Right lobe of liver (tissue), 6 donors: ENCODE measurements around the gene CHI3L2. TPM values are rescaled to one million over a fixed set of nuclear protein-coding genes. Genes with fewer than 3 reads are reported as not detected.

Experiments
- ATAC-seq, 4 donors: fragments of 200-7000 bp; cut with Tn5 transposase; one replicate each; pipeline ENCODE4 v1.9.1; 2020; ENCODE audit warnings: mild to moderate bottlenecking in 4 of 4, moderate library complexity in 4 of 4
- DNase-seq, 3 donors: peaks; one replicate each; pipeline ENCODE4 v3.0.0-alpha.2; 2020
- H3K27ac ChIP-seq, 3 donors: fragments of 200-600 bp; one replicate each; pipeline ENCODE4 v1.8.0; 2022
- H3K27me3 ChIP-seq, 2 donors: fragments of 200-600 bp; one replicate each; pipeline ENCODE4 v1.8.0; 2022
- H3K36me3 ChIP-seq, 4 donors: fragments of 200-600 bp; sonication (generic) in 1 of 4; one replicate each; pipeline versions ENCODE4 v1.5.1 to v1.8.0; 2017 to 2022; ENCODE audit warnings: control low read depth in 1 of 4
- H3K4me1 ChIP-seq, 4 donors: fragments of 200-600 bp; sonication (generic) in 1 of 4; one replicate each; pipeline versions ENCODE4 v1.5.1 to v1.8.0; 2017 to 2022; ENCODE audit warnings: control low read depth in 1 of 4
- H3K4me3 ChIP-seq, 3 donors: fragments of 200-600 bp; one replicate each; pipeline ENCODE4 v1.8.0; 2022
- H3K9me3 ChIP-seq, 4 donors: fragments of 200-600 bp; sonication (generic) in 1 of 4; one replicate each; pipeline versions ENCODE4 v1.5.1 to v1.8.0; 2017 to 2022; ENCODE audit warnings: control low read depth in 1 of 4
- CTCF ChIP-seq, 4 donors: fragments of 200-600 bp in 3 of 4; fragments of 450-650 bp in 1 of 4; IDR thresholded peaks; one replicate each; pipeline versions ENCODE4 v1.5.1 to v1.8.0; 2016 to 2022; ENCODE audit warnings: antibody characterized with exemption in 4 of 4, mild to moderate bottlenecking in 2 of 4
- POLR2A ChIP-seq: fragments of 450-650 bp; IDR thresholded peaks from one replicate; pipeline ENCODE4 v1.6.1; 2017; ENCODE audit warnings: antibody characterized with exemption, mild to moderate bottlenecking
- WGBS: methylation state at CpG from one replicate; pipeline ENCODE4 v1.1.6; 2018; ENCODE audit warnings: low coverage, low lambda C conversion rate; ENCODE audit not compliant: insufficient coverage; ENCODE audit errors: missing lambda C conversion rate; 5-methylcytosine and 5-hydroxymethylcytosine counted together
- intact Hi-C, 2 donors: fragments of 100-400 bp; cut with DNase I; formaldehyde crosslinking; loops; one replicate each; pipeline versions ENCODE4 v1.11.2 to v1.14.1; 2022
- total RNA-seq, 6 experiments: library from RNA; depleted of rRNA in 2 of 6; stranded (reverse); fragments of >200 nt in 2 of 6; fragmentation: NEBNext Ultra II Directional in 3 of 6; extraction: Animal tissue kit (Norgen Biotek cat#: 25700) in 3 of 6; gene quantifications; one replicate each; pipeline versions ENCODE4 v1.1.0 to v1.2.4, GENCODE V29; 2016 to 2023
- donor health status: DM: no; HTN: yes; CAD: no.
- donor health status: DM: no; HTN: no; CAD: no.
- donor health status: DM: no; HTN: no; CAD: no.
- donor health status: DM: no; HTN: yes; CAD: no.
- donor health status: DM: no; HTN: yes; CAD: no.

Gene CHI3L2
- total RNA-seq, 6 experiments from 2014 or later: 0.15 to 0.58 (median 0.26) TPM; not detected in 1

- TF ChIP-seq CTCF (IDR thresholded peaks at IDR 0.05): no peak
- no peak for TF ChIP-seq POLR2A
- H3K27me3 ChIP-seq: no peaks in the 10 kb centered on the region
- no peaks in the 10 kb centered on the region for H3K36me3 ChIP-seq
- H3K27ac ChIP-seq: no peak overlapping the region
- H3K4me3 ChIP-seq: no peak overlapping the region
- WGBS: 88% methylated on average over 3 of the region's 3 CpGs
- ATAC-seq (no peak), DNase-seq (no peak)
- no peaks in the 10 kb centered on the region for H3K9me3 ChIP-seq
- H3K4me1 ChIP-seq: no peaks in the 10 kb centered on the region
- intact Hi-C loops: loop anchor here in 1 of 2 donors (10.0 kb wide), 1 partner anchor 197 kb away; no protein-coding TSS in a partner anchor
Observed at GRCh38 chr1:111232134-111232533, 4.6 kb downstream of the CHI3L2 start.

GRCh38 chr1:111234258-111234657, 6.7 kb downstream of the CHI3L2 start:
- ATAC-seq: no peak
- no peaks in the 10 kb centered on the region for H3K27me3 ChIP-seq
- H3K9me3 ChIP-seq: no peaks in the 10 kb centered on the region
- H3K4me1 ChIP-seq: no peaks in the 10 kb centered on the region
- no peaks in the 10 kb centered on the region for H3K36me3 ChIP-seq
- WGBS: 71% methylated on average over 4 of the region's 4 CpGs
- intact Hi-C loops: loop anchor here in 1 of 2 donors (10.0 kb wide), 1 partner anchor 199 kb away; no protein-coding TSS in a partner anchor
- TF ChIP-seq POLR2A (no peak), CTCF (IDR thresholded peaks at IDR 0.05) (no peak)
- no peak for DNase-seq
- H3K4me3 ChIP-seq: no peak overlapping the region
- no peak overlapping the region for H3K27ac ChIP-seq

GRCh38 chr1:111234866-111235265, 7.4 kb downstream of the CHI3L2 start:
- no peak for DNase-seq
- Histone ChIP-seq H3K36me3 (no peaks in the 10 kb centered on the region), H3K9me3 (no peaks in the 10 kb centered on the region), H3K27ac (no peak overlapping the region), H3K27me3 (no peaks in the 10 kb centered on the region), H3K4me3 (no peak overlapping the region), H3K4me1 (no peaks in the 10 kb centered on the region)
- TF ChIP-seq CTCF (IDR thresholded peaks at IDR 0.05) (no peak), POLR2A (no peak)
- intact Hi-C loops: loop anchor here in 1 of 2 donors (10.0 kb wide), 1 partner anchor 200 kb away; no protein-coding TSS in a partner anchor
- no peak for ATAC-seq
- 41% methylated on average over 3 of the region's 3 CpGs for WGBS

GRCh38 chr1:111236379-111236778, 8.9 kb downstream of the CHI3L2 start:
- intact Hi-C loops: loop anchor here in 1 of 2 donors (10.0 kb wide), 1 partner anchor 202 kb away; no protein-coding TSS in a partner anchor
- ATAC-seq (no peak), DNase-seq (no peak)
- Histone ChIP-seq H3K27me3 (no peaks in the 10 kb centered on the region), H3K9me3 (no peaks in the 10 kb centered on the region), H3K4me1 (no peaks in the 10 kb centered on the region), H3K4me3 (no peak overlapping the region), H3K36me3 (no peaks in the 10 kb centered on the region), H3K27ac (no peak overlapping the region)
- WGBS: 7% methylated on average over 1 of the region's 1 CpG
- TF ChIP-seq POLR2A (no peak), CTCF (IDR thresholded peaks at IDR 0.05) (no peak)
